Measurements from ENCODE around the gene CD83. TPM values are rescaled to one million over a fixed set of nuclear protein-coding genes. Genes with fewer than 3 reads are reported as not detected.

CD83 gene
- total and polyA plus RNA-seq, 2 of the 8 experiments (the other 6 are each of a cell fraction or from before 2014, with no cell fraction given) = 4.6 to 8.5 TPM

- H2AK5ac ChIP-seq (ENCODE audit: low read depth, low read length) = no peak overlapping the region
- H3K14ac ChIP-seq (ENCODE audit: insufficient read length) = no peak overlapping the region
- H2BK120ac ChIP-seq (replicated peaks; ENCODE audit: low read depth, low read length) = no peak overlapping the region
- H3K4ac ChIP-seq (replicated peaks; ENCODE audit: insufficient read length, low read depth, low read length) = no peak overlapping the region
- no peaks in the 10 kb centered on the region for H4K20me1 ChIP-seq (replicated peaks in 1 of 2; ENCODE audit: control insufficient read depth in 1 of 2, insufficient read depth in 2 of 2, low read length in 2 of 2)
- DNase-seq (ENCODE audit: low read depth in 1 of 2, low spot score in 2 of 2) = no peak
- H3K23ac ChIP-seq (ENCODE audit: insufficient read length) = no peak overlapping the region
- FAIRE-seq = no peak
- H3K23me2 ChIP-seq (ENCODE audit: low read depth, low read length) = no peaks in the 10 kb centered on the region
- H3K27ac ChIP-seq (ENCODE audit: low read depth, low read length) = no peak overlapping the region
- no peak overlapping the region for H3K56ac ChIP-seq (replicated peaks; ENCODE audit: insufficient read length, low read depth, low read length)
- ChIA-PET CTCF (ENCODE audit: partially characterized antibody) (interaction anchor here (0.7 to 2.0 kb wide), 10 partner anchors 9 to 202 kb away, joined by 3 to 9 read pairs (median 3); partner anchors contain the start of gene RNF182), POLR2A (ENCODE audit: partially characterized antibody) (no interaction called here)
- H4K8ac ChIP-seq (ENCODE audit: extremely low read depth, insufficient read depth, low read length) = no peak overlapping the region
- H2BK5ac ChIP-seq (ENCODE audit: low read depth, low read length) = no peak overlapping the region
- H3K79me1 ChIP-seq (ENCODE audit: low read depth, low read length) = no peaks in the 10 kb centered on the region
- no peak overlapping the region for H3K18ac ChIP-seq (ENCODE audit: extremely low read depth, low read length)
- H3K9ac ChIP-seq (replicated peaks in 1 of 4; ENCODE audit: extremely low read depth in 1 of 4, low read depth in 3 of 4, low read length in 3 of 4) = no peak overlapping the region
- peaks cover 0 to 8% (median 0%) of the 10 kb centered on the region in 4 experiments; a peak in 1 of 8 replicates for H3K36me3 ChIP-seq (ENCODE audit: control insufficient read depth in 2 of 4, insufficient read depth in 4 of 4, low read length in 3 of 4)
- no peaks in the 10 kb centered on the region for H3K79me2 ChIP-seq (ENCODE audit: control insufficient read depth in 1 of 2, insufficient read depth in 2 of 2, low read length in 2 of 2)
- no peak overlapping the region for H2BK12ac ChIP-seq (ENCODE audit: low read depth, low read length)
- 90% methylated on average over 11 of the region's 11 CpGs; no CpG with 5 or more reads in 1 of the 2 experiments for WGBS, 2 experiments (ENCODE audit: extremely low coverage in 1 of 2, insufficient coverage in 1 of 2, insufficient read length in 1 of 2, insufficient replicate concordance in 2 of 2, low coverage in 1 of 2, low lambda C conversion rate in 2 of 2, missing lambda C conversion rate in 1 of 2)
- H3K27me3 ChIP-seq (replicated peaks in 1 of 4; ENCODE audit: control insufficient read depth in 3 of 4, extremely low read depth in 1 of 4, insufficient read depth in 3 of 4, low read length in 3 of 4) = no peaks in the 10 kb centered on the region
- H2BK20ac ChIP-seq (ENCODE audit: low read length) = no peak overlapping the region
- H3K4me3 ChIP-seq (ENCODE audit: extremely low read depth in 1 of 4, insufficient read depth in 2 of 4, low read depth in 3 of 4, low read length in 4 of 4) = no peak overlapping the region
- H4K5ac ChIP-seq (ENCODE audit: insufficient read length, low read depth, low read length) = no peak overlapping the region
- no peak overlapping the region for H3K4me2 ChIP-seq (ENCODE audit: insufficient read depth in 1 of 2, low read depth in 2 of 2, low read length in 2 of 2)
- no peaks in the 10 kb centered on the region; a peak in 1 of 7 replicates for H3K4me1 ChIP-seq (replicated peaks in 1 of 4; ENCODE audit: control insufficient read depth in 3 of 4, insufficient read depth in 4 of 4, low read length in 3 of 4)
- H2AFZ ChIP-seq (ENCODE audit: low read length) = no peak overlapping the region; the same call in 1 of the 2 replicates
- H3K9me3 ChIP-seq (ENCODE audit: insufficient read depth in 2 of 2, low read depth in 1 of 2, low read length in 1 of 2) = peaks cover 12 to 14% of the 10 kb centered on the region in 2 experiments
- H2BK15ac ChIP-seq (ENCODE audit: low read length) = no peak overlapping the region
- no peak overlapping the region for H4K91ac ChIP-seq (replicated peaks; ENCODE audit: insufficient read length, low read length)
- no peak for TF ChIP-seq EGR1 (IDR thresholded peaks at IDR 0.05; ENCODE audit: borderline replicate concordance, low read depth, low read length)
- no peak for TF ChIP-seq TBP (IDR thresholded peaks at IDR 0.05; ENCODE audit: low read depth, low read length)
- TF ChIP-seq ATF2 (IDR thresholded peaks at IDR 0.05; ENCODE audit: low read length) = no peak
- no peak for TF ChIP-seq SRF (IDR thresholded peaks at IDR 0.05; ENCODE audit: low read depth, low read length)
- no peak for TF ChIP-seq CHD1 (IDR thresholded peaks at IDR 0.05; ENCODE audit: low read depth, low read length)
- TF ChIP-seq RNF2 (IDR thresholded peaks at IDR 0.05; ENCODE audit: borderline replicate concordance, low read depth, low read length, missing control alignments, poor library complexity, severe bottlenecking) = no peak
- TF ChIP-seq PHF8 (conservative IDR thresholded peaks at IDR 0.05; ENCODE audit: low read depth, low read length) = no peak
- TF ChIP-seq BRCA1 (IDR thresholded peaks at IDR 0.05; ENCODE audit: low read depth, low read length) = no peak
- no peak for TF ChIP-seq CHD2 (IDR thresholded peaks at IDR 0.05; ENCODE audit: low read length)
- no peak for TF ChIP-seq SIX5 (IDR thresholded peaks at IDR 0.05; ENCODE audit: low read depth, low read length)
- TF ChIP-seq KDM1A (IDR thresholded peaks at IDR 0.05; ENCODE audit: borderline replicate concordance, low read length) = no peak
These were observed 7.4 kb upstream of the CD83 start for GRCh38 chr6:14110001-14110818.
